GM18508 (cell line): ENCODE measurements around the gene INPP5A.

Source experiments
- ATAC-seq: cut with Tn5 transposase; IDR thresholded peaks from one replicate; pipeline ENCODE4 v1.9.1; 2021; ENCODE audit warnings: moderate number of reproducible peaks; ENCODE audit not compliant: insufficient read depth, unreplicated experiment

INPP5A gene

DNA sequence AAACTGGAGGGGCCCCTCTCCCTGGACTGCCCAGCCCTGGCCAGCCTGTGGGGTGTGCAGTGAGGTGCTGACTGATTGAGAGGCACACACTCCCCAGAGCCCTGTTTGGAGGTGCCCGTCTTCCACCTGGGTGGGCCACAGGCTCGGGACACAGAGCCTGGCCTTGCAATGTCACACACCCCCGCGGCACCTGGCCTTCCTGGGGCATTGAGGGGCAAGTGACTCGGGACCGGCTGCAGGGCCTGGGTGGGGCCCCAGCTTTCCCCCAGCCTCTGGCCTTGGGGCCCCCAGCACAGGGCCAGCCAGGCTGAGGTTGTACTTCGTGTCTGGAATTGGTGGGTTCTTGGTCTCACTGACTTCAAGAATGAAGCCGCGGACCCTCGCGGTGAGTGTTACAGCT is 262.3 kb downstream of the INPP5A start:
- no peak for ATAC-seq

- no peak for ATAC-seq
These were observed 264.5 kb downstream of the INPP5A start for GRCh38 chr10:132802048-132802447.

- ATAC-seq = no peak
These were observed 265.2 kb downstream of the INPP5A start for GRCh38 chr10:132802694-132803320.

GRCh38 chr10:132803416-132804210 is 266.0 kb downstream of the INPP5A start:
- ATAC-seq = no peak

GRCh38 chr10:132804287-132804686 is 266.7 kb downstream of the INPP5A start:
- ATAC-seq = no peak

- ATAC-seq = no peak
These were observed 267.3 kb downstream of the INPP5A start for GRCh38 chr10:132804785-132805426.

DNA sequence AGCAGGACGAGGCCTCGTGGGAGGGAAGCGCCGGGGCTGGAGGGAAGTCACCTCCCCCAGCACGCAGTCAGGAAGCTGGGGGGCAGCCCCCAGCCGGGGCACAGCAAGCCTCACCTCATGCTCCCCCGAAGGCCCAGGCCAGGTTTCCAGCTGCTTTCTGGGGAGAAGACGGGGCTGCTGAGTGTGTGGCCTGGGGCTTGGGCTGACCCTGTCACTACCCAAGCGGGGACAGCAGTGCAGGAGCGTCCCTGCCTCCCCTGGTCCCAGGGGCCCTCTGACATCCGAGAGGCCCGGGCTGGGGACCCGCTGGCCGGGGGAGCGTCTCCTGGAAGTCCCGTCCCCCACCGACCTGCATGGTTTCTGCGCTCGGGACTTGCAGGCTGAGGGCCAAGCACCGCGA is 268.0 kb downstream of the INPP5A start:
- no peak for ATAC-seq

DNA sequence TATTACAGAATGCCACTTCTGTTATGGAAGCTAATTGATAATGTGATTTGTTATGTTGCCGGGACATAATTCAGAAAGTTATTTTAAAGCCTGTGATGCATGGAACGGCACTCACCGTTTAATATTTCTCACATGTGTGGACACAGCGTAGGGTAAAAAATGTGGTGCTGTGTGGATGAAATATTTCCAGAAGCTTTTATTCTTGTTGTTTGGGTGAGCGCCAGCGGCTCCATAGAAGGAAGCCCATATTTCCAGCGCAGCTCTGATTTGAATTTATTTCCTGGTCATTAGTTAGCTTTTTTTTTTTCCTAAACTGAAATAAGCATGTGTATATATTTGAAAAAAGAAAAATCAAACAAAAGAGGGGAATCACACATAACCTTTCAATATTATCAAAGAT is 268.5 kb downstream of the INPP5A start:
- ATAC-seq = no peak

DNA sequence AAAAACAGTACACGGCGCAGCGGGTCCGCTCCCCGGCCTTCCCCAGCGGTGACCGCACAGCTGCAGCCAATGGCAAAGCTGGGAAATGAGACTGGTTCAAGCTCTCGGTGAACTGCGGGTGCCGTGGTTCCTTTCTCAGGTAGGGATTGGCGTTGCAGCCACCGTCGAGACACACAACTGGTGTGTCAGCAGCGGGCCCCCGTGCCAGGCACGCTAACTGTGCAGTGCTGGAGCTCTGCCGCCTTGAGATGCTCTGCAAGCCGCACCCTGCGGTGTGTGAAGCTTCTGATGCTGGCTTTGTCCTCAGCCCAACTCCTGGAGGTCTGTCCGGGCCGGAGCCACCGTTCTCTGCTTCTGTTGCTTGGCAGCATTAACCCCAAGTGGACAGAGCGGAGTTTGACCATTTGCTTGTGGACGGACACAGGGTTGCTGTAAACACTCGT is 269.0 kb downstream of the INPP5A start:
- ATAC-seq = no peak

GRCh38 chr10:132807621-132808049 is 270.0 kb downstream of the INPP5A start:
- ATAC-seq = no peak

- ATAC-seq = no peak
These were observed 271.0 kb downstream of the INPP5A start for GRCh38 chr10:132808383-132809231.

DNA sequence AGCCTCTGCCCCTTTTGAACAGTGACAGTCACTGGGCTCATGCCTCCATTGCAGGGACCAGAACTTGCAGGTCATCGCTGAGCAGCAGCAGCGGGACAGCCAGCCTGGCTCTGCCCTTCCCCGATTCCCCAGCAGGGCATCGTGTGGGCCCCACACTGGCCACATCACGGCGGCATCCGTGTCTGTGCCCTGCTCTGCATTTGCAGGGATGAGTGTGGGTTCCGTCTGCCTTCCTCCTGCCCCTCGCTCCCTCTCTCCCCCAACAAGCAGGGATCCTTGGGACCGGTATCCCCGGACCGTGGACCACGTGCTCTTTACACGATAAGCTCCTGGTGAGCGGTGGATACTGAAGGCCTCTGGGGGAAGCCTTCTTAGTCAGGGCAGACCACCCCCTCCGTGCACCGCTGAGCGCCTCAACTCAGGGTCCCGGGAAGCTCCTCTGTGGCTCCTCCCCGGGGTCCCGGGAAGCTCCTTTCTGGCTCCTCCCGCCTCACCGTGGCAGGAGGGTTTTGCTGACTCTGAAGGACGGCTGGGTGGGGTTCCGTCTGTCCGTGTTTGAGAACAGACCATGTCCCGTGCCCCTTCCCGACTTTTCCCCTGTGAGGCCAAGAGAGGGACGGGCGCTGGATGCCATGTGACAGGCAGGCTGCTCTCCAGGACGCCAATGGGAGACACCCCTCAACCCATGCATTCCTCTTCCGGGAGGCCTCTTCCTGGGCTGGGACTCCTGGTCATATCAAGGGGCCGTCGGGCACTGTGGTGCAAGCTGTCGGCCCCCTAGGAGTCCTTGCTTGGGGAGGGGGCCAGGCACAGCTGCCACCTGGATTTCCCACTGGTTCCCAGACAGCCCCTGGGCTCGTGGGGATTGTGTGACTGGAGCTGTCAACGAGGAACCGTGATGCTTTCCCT is 271.9 kb downstream of the INPP5A start:
- no peak for ATAC-seq

GRCh38 chr10:132810141-132810806 is 272.7 kb downstream of the INPP5A start:
- ATAC-seq = no peak

- no peak for ATAC-seq
These were observed 273.5 kb downstream of the INPP5A start for GRCh38 chr10:132810807-132811700.

DNA sequence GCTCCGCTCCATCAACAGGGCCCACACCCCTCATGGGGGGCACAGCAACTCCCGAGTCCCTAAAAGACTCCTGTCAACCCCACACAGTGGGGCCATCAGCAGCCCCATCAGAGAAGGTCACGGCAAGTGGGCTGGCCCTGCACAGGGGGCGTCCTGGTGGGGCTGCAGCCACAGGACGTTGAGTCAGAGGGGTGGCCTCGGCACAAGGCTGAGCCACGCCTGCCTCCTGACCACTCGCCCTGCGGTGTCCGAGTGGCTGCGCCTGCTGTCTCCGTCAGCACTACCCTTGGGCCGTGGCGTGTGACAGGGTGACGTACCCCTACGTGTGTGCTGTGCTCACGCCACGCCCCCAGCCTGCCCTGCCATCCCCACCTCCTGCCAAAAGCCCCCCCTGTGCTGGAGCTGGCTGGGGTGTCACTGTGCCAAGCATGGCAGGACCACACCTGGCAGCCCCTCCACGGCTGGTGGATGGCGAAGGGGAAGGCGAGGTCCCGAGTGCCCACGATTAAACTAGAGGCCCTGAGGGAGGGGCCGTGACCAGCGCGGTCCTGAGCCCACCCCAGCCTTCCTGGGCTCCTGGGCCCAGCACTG is 274.4 kb downstream of the INPP5A start:
- ATAC-seq = no peak

DNA sequence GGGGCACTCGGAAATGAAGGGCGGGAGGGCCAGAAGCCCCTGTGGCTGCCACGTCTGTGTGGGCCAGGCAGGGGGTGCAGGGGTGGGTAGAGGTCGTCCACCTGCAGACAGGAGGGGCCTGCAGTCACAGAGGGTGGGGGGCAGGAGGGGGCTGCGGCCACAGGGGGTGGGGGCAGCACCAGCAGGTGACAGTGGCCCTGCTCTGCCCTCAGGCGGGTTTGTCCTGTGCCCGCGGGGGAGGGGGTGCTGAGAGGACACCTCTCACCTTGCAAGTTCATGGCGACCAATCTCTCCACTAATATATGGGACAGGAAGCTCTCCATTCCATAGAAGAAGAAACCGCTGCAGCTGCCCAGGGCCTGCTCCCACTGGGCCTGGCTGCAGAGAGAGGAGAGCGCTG is 274.9 kb downstream of the INPP5A start:
- ATAC-seq = no peak

DNA sequence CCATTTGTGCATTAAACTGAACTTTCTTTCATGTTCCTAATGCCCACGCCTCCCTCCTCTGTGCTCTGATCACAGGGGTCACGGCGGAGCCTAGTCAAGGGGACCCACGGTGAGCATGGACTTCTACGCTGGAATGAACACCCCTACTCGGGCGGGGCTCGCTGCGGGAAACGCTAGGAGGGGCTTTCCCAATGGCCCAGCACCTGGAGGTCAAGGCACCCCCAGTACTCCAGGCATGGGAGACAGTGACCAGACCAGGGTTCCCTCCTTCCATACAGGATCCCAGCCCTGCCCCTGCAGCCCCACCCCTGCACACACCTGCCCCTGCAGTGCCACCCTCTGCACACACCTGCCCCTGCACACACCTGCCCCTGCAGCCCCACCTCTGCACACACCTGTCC is 275.4 kb downstream of the INPP5A start:
- ATAC-seq = no peak
